ENCODE results near the gene THSD7A.

DNA sequence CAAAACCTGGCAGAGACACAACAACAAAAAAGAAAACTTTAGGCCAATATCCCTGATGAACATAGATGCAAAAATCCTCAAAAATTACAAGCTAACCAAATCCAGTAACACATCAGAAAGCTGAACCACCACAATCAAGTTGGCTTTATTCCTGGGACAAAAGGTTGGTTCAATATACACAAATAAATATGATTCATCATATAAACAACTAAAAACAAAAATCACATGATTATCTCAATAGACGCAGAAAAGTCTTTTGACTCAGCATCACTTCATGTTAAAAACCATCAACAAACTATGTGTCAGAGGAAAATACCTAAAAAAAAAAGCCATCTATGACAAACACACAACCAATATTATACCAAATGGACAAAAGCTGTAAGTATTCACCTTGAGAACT is 283.5 kb downstream of the THSD7A start:
- TF ChIP-seq, protein P1, sequence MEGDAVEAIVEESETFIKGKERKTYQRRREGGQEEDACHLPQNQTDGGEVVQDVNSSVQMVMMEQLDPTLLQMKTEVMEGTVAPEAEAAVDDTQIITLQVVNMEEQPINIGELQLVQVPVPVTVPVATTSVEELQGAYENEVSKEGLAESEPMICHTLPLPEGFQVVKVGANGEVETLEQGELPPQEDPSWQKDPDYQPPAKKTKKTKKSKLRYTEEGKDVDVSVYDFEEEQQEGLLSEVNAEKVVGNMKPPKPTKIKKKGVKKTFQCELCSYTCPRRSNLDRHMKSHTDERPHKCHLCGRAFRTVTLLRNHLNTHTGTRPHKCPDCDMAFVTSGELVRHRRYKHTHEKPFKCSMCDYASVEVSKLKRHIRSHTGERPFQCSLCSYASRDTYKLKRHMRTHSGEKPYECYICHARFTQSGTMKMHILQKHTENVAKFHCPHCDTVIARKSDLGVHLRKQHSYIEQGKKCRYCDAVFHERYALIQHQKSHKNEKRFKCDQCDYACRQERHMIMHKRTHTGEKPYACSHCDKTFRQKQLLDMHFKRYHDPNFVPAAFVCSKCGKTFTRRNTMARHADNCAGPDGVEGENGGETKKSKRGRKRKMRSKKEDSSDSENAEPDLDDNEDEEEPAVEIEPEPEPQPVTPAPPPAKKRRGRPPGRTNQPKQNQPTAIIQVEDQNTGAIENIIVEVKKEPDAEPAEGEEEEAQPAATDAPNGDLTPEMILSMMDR (IDR thresholded peaks at IDR 0.05), result no peak
- no peak for TF ChIP-seq POLR2A (IDR thresholded peaks at IDR 0.05)

All from lower leg skin (tissue), 3 donors.